Ascending aorta (tissue), 2 donors: Measurements from ENCODE around the gene PKIG. TPM values are rescaled to one million over a fixed set of nuclear protein-coding genes. Genes with fewer than 3 reads are reported as not detected.

Source experiments
- DNase-seq, 2 donors: peaks; one replicate each; pipeline ENCODE4 v3.0.0-alpha.2; 2019; ENCODE audit warnings: low spot score in 2 of 2
- H3K27ac ChIP-seq, 2 donors: fragments of 200-600 bp; sonication (generic); one replicate each; pipeline ENCODE4 v1.5.1; 2016 to 2017; ENCODE audit warnings: mild to moderate bottlenecking in 1 of 2
- H3K27me3 ChIP-seq: fragments of 200-600 bp; sonication (generic); one replicate; pipeline ENCODE4 v1.5.1; 2017
- H3K36me3 ChIP-seq, 2 donors: fragments of 200-600 bp; sonication (generic); one replicate each; pipeline ENCODE4 v1.5.1; 2016
- H3K4me1 ChIP-seq, 2 donors: fragments of 200-600 bp; sonication (generic); one replicate each; pipeline ENCODE4 v1.5.1; 2016 to 2017; ENCODE audit warnings: mild to moderate bottlenecking in 1 of 2
- H3K4me3 ChIP-seq, 2 donors: fragments of 200-600 bp; sonication (generic); one replicate each; pipeline ENCODE4 v1.5.1; 2016 to 2017; ENCODE audit warnings: mild to moderate bottlenecking in 1 of 2
- H3K9me3 ChIP-seq, 2 donors: fragments of 200-600 bp; sonication (generic); one replicate each; pipeline ENCODE4 v1.5.1; 2016
- intact Hi-C: fragments of 100-400 bp; cut with DNase I; formaldehyde crosslinking; loops from one replicate; pipeline ENCODE4 v1.15.1; 2023
- total RNA-seq: library from RNA; depleted of rRNA; stranded (reverse); fragments of >200 nt; gene quantifications from one replicate; pipeline ENCODE4 v1.1.0, GENCODE V29; 2016
- TF ChIP-seq, protein P1 (sequence below), 3 experiments: fragments of 200-600 bp in 2 of 3; fragments of 450-650 bp in 1 of 3; sonication (generic) in 2 of 3; IDR thresholded peaks; one replicate each; pipeline ENCODE4 v1.5.1; 2016 to 2019; ENCODE audit warnings: antibody characterized with exemption in 3 of 3, mild to moderate bottlenecking in 1 of 3, moderate library complexity in 1 of 3

Gene PKIG
- total RNA-seq, 1 donor from 2014 or later: 84.7 TPM

DNA sequence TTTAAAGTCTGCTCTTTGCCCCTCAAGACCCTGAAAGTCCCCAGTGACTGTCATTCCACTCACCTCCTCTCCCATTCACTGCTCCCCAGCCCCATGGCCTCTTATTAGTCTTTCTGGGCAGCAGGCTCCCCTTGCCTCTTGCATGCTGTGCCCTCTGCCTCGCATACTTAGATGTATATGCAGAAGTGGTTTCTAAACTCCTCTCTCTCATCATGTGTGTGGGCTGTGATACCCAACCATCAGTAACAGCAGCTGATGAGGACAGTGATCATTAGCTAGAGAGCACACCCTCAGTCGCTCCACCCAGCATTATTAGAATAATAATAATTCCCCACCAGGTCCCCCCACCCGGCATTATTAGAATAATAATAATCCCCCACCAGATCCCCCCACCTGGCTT, 14.5 kb downstream of the PKIG start:
- Histone ChIP-seq H3K27ac (peak overlapping the region; percentile 97), H3K36me3 (peaks cover 5 to 11% of the 10 kb centered on the region in 2 donors), H3K4me3 (no peak overlapping the region), H3K9me3 (no peaks in the 10 kb centered on the region), H3K27me3 (no peaks in the 10 kb centered on the region), H3K4me1 (peaks cover 45 to 77% of the 10 kb centered on the region in 2 donors)
- DNase-seq: no peak
- intact Hi-C loops: no loop called here
- TF ChIP-seq, protein P1, sequence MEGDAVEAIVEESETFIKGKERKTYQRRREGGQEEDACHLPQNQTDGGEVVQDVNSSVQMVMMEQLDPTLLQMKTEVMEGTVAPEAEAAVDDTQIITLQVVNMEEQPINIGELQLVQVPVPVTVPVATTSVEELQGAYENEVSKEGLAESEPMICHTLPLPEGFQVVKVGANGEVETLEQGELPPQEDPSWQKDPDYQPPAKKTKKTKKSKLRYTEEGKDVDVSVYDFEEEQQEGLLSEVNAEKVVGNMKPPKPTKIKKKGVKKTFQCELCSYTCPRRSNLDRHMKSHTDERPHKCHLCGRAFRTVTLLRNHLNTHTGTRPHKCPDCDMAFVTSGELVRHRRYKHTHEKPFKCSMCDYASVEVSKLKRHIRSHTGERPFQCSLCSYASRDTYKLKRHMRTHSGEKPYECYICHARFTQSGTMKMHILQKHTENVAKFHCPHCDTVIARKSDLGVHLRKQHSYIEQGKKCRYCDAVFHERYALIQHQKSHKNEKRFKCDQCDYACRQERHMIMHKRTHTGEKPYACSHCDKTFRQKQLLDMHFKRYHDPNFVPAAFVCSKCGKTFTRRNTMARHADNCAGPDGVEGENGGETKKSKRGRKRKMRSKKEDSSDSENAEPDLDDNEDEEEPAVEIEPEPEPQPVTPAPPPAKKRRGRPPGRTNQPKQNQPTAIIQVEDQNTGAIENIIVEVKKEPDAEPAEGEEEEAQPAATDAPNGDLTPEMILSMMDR (IDR thresholded peaks at IDR 0.05): no peak

DNA sequence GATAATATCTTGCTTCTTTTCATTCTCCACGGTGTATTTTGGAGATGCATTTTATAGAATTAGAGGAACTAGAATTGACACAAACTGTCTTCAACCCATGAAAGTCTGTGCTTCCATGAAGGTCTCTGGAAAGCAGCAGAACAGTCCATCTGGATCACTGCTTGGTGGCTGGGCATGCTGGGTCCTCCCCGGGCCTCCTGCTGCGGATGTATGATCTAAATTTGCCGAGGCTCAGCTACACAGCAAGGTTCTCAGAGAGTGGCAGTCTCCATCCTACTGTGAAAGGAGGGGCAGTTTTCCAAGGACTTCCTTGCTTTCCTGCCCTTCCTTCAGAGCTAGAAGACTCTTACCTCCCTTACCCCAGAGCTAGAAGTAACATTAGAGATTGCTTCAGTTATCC, 15.1 kb downstream of the PKIG start:
- TF ChIP-seq, protein P1 (IDR thresholded peaks at IDR 0.05): no peak
- DNase-seq: no peak
- Histone ChIP-seq H3K27ac (peak overlapping the region; percentile 97), H3K4me1 (peaks cover 50 to 84% of the 10 kb centered on the region in 2 donors), H3K27me3 (no peaks in the 10 kb centered on the region), H3K4me3 (peak overlapping the region in 1 of 2 donors; percentile 5), H3K9me3 (no peaks in the 10 kb centered on the region), H3K36me3 (peaks cover under 1 to 4% of the 10 kb centered on the region in 2 donors)
- intact Hi-C loops: no loop called here

DNA sequence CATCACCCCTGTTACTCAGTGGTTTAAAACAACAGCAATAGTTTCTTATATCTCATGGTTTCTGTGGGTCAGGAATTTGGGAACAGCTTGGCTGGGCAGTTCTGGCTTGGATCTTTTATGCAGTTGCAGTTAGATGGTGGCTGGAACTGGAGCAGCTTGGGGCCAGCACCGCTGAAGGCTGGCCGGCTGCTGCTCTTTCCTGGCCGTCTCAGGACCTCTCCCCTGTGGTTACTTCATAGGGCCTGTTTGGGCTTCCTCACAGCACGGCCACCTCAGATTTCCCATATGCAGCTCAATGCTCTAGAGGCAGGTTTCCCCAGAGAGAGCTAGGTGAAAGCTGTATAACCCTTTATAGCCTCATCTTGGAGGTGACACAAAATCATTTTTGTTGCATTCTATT, 15.6 kb downstream of the PKIG start:
- Histone ChIP-seq H3K27me3 (no peaks in the 10 kb centered on the region), H3K36me3 (peaks cover 0 to under 1% of the 10 kb centered on the region in 2 donors), H3K9me3 (no peaks in the 10 kb centered on the region), H3K27ac (peak overlapping the region; percentile 97), H3K4me3 (peak overlapping the region in 1 of 2 donors; percentile 5), H3K4me1 (peaks cover 50 to 88% of the 10 kb centered on the region in 2 donors)
- no peak for DNase-seq
- TF ChIP-seq, protein P1 (IDR thresholded peaks at IDR 0.05): no peak
- intact Hi-C loops: no loop called here

DNA sequence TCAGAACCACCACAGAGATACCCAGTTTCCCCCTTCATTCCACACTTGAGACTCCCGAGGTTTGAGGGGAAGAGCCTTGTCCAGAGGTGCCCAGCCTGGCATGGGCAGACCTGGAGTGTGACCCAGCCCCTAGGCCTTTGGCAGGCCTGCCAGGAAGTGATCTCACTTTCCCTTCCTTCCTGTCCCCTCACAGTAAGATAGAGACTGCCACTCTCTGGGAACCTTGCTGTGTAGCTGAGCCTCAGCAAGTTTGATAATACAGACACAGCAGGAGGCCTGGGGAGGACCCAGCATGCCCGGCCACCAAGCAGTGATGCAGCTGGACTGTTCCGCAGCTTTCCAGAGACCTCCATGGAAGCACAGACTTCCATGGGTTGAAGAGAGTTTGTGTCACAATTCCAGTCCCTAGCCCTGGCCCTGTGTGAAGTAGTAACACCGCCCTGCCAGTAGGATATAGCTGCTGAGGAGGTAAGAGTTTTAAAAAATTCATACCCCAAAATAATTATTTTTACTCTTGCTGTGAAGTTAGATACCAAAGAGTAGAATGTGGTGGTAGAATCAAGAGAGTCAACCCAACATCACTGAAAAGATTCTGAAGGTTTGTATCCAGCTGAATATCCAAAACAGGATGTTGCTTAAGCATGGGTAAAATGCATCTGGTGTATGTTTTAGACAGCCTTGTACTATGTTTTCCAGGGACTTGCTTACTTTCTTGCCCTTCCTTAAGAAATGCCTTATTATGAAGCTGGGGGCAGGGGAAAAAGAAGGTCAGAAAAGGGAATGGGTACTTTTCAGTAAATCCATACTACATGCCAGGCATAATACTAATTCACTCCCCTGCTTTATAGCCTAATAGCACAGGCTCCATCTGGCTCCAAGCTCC, 16.3 kb downstream of the PKIG start:
- H3K27me3 ChIP-seq: no peaks in the 10 kb centered on the region
- H3K27ac ChIP-seq: peak overlapping the region; percentile 97
- TF ChIP-seq, protein P1 (IDR thresholded peaks at IDR 0.05): peak in 1 of 3 experiments; percentile 12
- H3K36me3 ChIP-seq: no peaks in the 10 kb centered on the region
- DNase-seq: no peak
- H3K9me3 ChIP-seq: no peaks in the 10 kb centered on the region
- intact Hi-C loops: no loop called here
- H3K4me3 ChIP-seq: peak overlapping the region; percentile 5
- H3K4me1 ChIP-seq: peaks cover 49 to 88% of the 10 kb centered on the region in 2 donors

DNA sequence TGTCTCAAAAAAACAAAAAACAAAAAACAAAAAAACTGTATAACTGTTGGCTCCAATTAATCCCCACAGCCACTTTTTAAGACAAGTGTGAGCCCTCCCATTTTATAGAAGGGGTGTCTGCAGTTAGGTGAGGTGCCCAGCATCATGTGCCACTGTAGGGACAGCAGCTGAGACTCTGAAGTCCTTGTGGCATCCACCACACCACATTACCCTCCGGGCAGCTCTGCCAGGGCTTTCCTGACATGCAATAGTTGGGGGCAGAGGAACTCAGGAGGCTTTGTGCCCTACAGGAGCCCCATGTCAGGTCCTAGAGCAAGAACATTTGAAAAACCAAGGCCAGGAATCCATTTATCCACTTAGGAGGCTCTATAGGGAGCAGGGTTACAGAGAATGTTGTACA, 17.3 kb downstream of the PKIG start:
- TF ChIP-seq, protein P1 (IDR thresholded peaks at IDR 0.05): no peak

More for the DNA sequence above, 17.3 kb downstream of the PKIG start:
- Histone ChIP-seq H3K9me3 (no peaks in the 10 kb centered on the region), H3K27ac (peak overlapping the region; percentile 97), H3K36me3 (no peaks in the 10 kb centered on the region), H3K27me3 (no peaks in the 10 kb centered on the region), H3K4me1 (peaks cover 38 to 77% of the 10 kb centered on the region in 2 donors), H3K4me3 (no peak overlapping the region)
- intact Hi-C loops: loop anchor here (2.0 to 5.0 kb wide), 5 partner anchors 13 to 387 kb away; partner anchors contain the start of genes KCNK15, OSER1 and SERINC3
- no peak for DNase-seq
